D721Med (cell line): ENCODE data around the gene OTOP3.
"Not testable (repeated sequence)": the region's sequence is repeated elsewhere in the genome, so short reads cannot be mapped to it uniquely, and the experiment has no call there.

ENCODE experiments used
- DNase-seq: peaks from one replicate; pipeline ENCODE4 v3.0.0; 2011; ENCODE audit warnings: low spot score; ENCODE audit not compliant: insufficient read length
- FAIRE-seq: peaks from 2 replicates; lab custom pipeline; 2011; peaks lifted over from hg19 to GRCh38; lab: Jason Lieb, UNC
- CTCF ChIP-seq: IDR thresholded peaks from 2 replicates; pipeline ENCODE4 v1.5.1; 2012; ENCODE audit warnings: mild to moderate bottlenecking, control low read depth; ENCODE audit not compliant: insufficient read depth; ENCODE audit errors: missing control alignments

OTOP3 gene

GRCh38 chr17:74981979-74982662, 46.4 kb downstream of the OTOP3 start:
- FAIRE-seq: no peak
- peak; percentile 9 for TF ChIP-seq CTCF
- DNase-seq: peak; percentile 83

- not testable (repeated sequence) for FAIRE-seq, DNase-seq
These were observed 47.1 kb downstream of the OTOP3 start for GRCh38 chr17:74982663-74983313.

- no peak for FAIRE-seq
- no peak for DNase-seq
- TF ChIP-seq CTCF: no peak
These were observed 50.5 kb downstream of the OTOP3 start for GRCh38 chr17:74986206-74986576.

- DNase-seq (peak; percentile 83), FAIRE-seq (no peak)
- peak; percentile 5 for TF ChIP-seq CTCF
These were observed 51.8 kb downstream of the OTOP3 start, which contains the start of gene CDR2L for GRCh38 chr17:74987418-74987908. Gene CDR2L (plus strand): TSS chr17:74987632. CDS start chr17:74988044, 412 bp downstream.

GRCh38 chr17:74987909-74988711, 52.4 kb downstream of the OTOP3 start:
- no peak for TF ChIP-seq CTCF
- FAIRE-seq: no peak
- DNase-seq: no peak

- no peak for FAIRE-seq
- DNase-seq: no peak
- no peak for TF ChIP-seq CTCF
These were observed 54.9 kb downstream of the OTOP3 start for GRCh38 chr17:74990581-74991105.

- no peak for TF ChIP-seq CTCF
- no peak for FAIRE-seq
- DNase-seq: no peak
These were observed 56.5 kb downstream of the OTOP3 start for GRCh38 chr17:74992223-74992622.
